Neural cell (in vitro differentiated cells): ENCODE data around the gene LIMS2. TPM values are rescaled to one million over a fixed set of nuclear protein-coding genes. Genes with fewer than 3 reads are reported as not detected.

Experiments
- H2AFZ ChIP-seq: fragments of 200-600, 300-800 bp; sonication (generic), shearing (Covaris generic); 2 replicates; pipeline ENCODE4 v1.6.0; 2014; ENCODE audit warnings: low read depth, mild to moderate bottlenecking, antibody characterized with exemption, low read length, moderate library complexity
- H3F3A ChIP-seq: fragments of 200-600 bp; shearing (Covaris generic); 2 replicates; pipeline ENCODE4 v1.6.1; 2016; ENCODE audit warnings: mild to moderate bottlenecking, moderate library complexity, mixed read lengths, antibody characterized with exemption, low read length; ENCODE audit not compliant: insufficient read depth, poor library complexity, severe bottlenecking
- H3K27ac ChIP-seq: fragments of 200-600, 300-800 bp; sonication (generic), shearing (Covaris generic); 2 replicates; pipeline ENCODE4 v1.5.1; 2014; ENCODE audit warnings: mild to moderate bottlenecking, low read length, moderate library complexity
- H3K27me3 ChIP-seq: fragments of 300-800, 200-600 bp; sonication (generic), shearing (Covaris generic); 2 replicates; pipeline ENCODE4 v1.6.0; 2014; ENCODE audit warnings: mild to moderate bottlenecking, low read depth, low read length, moderate library complexity; ENCODE audit not compliant: insufficient read depth
- H3K36me3 ChIP-seq: fragments of 300-800, 200-600 bp; sonication (generic), shearing (Covaris generic); 2 replicates; pipeline ENCODE4 v1.5.1; 2014; ENCODE audit warnings: mild to moderate bottlenecking, antibody characterized with exemption, low read length, moderate library complexity; ENCODE audit not compliant: insufficient read depth
- H3K4me2 ChIP-seq: fragments of 300-800, 200-600 bp; sonication (generic), shearing (Covaris generic); 2 replicates; pipeline ENCODE4 v1.6.0; 2014; ENCODE audit warnings: mild to moderate bottlenecking, low read length
- H3K4me3 ChIP-seq: fragments of 300-800, 200-600 bp; sonication (generic), shearing (Covaris generic); 2 replicates; pipeline ENCODE4 v1.5.1; 2014; ENCODE audit warnings: mild to moderate bottlenecking, low read length, moderate library complexity
- H3K79me2 ChIP-seq: fragments of 200-600 bp; shearing (Covaris generic); replicated peaks from 2 replicates; pipeline ENCODE4 v1.6.0; 2014; ENCODE audit warnings: mild to moderate bottlenecking, low read length, moderate library complexity; ENCODE audit not compliant: insufficient read depth
- H3K9ac ChIP-seq: fragments of 300-800, 200-600 bp; sonication (generic), shearing (Covaris generic); 2 replicates; pipeline ENCODE4 v1.6.1; 2016; ENCODE audit warnings: mild to moderate bottlenecking, low read length, mixed read lengths
- H3K9me2 ChIP-seq: fragments of 200-600 bp; shearing (Covaris generic); 2 replicates; pipeline ENCODE4 v1.6.1; 2016; ENCODE audit warnings: mild to moderate bottlenecking, low read length, mixed read lengths; ENCODE audit not compliant: insufficient read depth
- H3K9me3 ChIP-seq: fragments of 200-600, 300-800 bp; sonication (generic), shearing (Covaris generic); 2 replicates; pipeline ENCODE4 v1.6.1; 2016; ENCODE audit warnings: mild to moderate bottlenecking, mixed run types, low read length, moderate library complexity, mixed read lengths
- H4K20me1 ChIP-seq: fragments of 200-600 bp; shearing (Covaris generic); 2 replicates; pipeline ENCODE4 v1.6.1; 2016; ENCODE audit warnings: mild to moderate bottlenecking, mixed run types; ENCODE audit not compliant: insufficient read depth
- CTCF ChIP-seq: fragments of 450-650 bp; IDR thresholded peaks from 2 replicates; pipeline ENCODE4 v1.5.1; 2014; ENCODE audit warnings: antibody characterized with exemption, mild to moderate bottlenecking, moderate library complexity; ENCODE audit not compliant: poor library complexity, severe bottlenecking
- EP300 ChIP-seq: fragments of 450-650 bp; conservative IDR thresholded peaks from 2 replicates; pipeline ENCODE4 v1.6.1; 2014; ENCODE audit warnings: antibody characterized with exemption, mild to moderate bottlenecking, moderate library complexity; ENCODE audit not compliant: poor library complexity, severe bottlenecking
- EZH2 ChIP-seq: fragments of 200-600, 300-800 bp; shearing (Covaris generic), sonication (generic); IDR thresholded peaks from 2 replicates; pipeline ENCODE4 v1.6.1; 2014; ENCODE audit warnings: antibody characterized with exemption, low read length, borderline replicate concordance, mild to moderate bottlenecking; ENCODE audit not compliant: insufficient read depth, poor library complexity, severe bottlenecking
- MXI1 ChIP-seq: fragments of 450-650 bp; conservative IDR thresholded peaks from 2 replicates; pipeline ENCODE4 v1.6.1; 2014; ENCODE audit warnings: antibody characterized with exemption, mild to moderate bottlenecking; ENCODE audit not compliant: poor library complexity, severe bottlenecking
- POLR2AphosphoS5 ChIP-seq: IDR thresholded peaks from 2 replicates; pipeline ENCODE4 v1.6.1; 2012
- RAD21 ChIP-seq: fragments of 450-650 bp; conservative IDR thresholded peaks from 2 replicates; pipeline ENCODE4 v1.6.1; 2014; ENCODE audit warnings: antibody characterized with exemption, mild to moderate bottlenecking, moderate library complexity
- REST ChIP-seq: IDR thresholded peaks from 2 replicates; pipeline ENCODE4 v1.6.1; 2012; ENCODE audit warnings: borderline replicate concordance
- SMC3 ChIP-seq: fragments of 450-650 bp; conservative IDR thresholded peaks from 2 replicates; pipeline ENCODE4 v1.6.1; 2014; ENCODE audit warnings: antibody characterized with exemption, mild to moderate bottlenecking, moderate library complexity; ENCODE audit not compliant: poor library complexity
- TAF1 ChIP-seq: IDR thresholded peaks from 2 replicates; pipeline ENCODE4 v1.6.1; 2012; ENCODE audit warnings: low read depth
- polyA plus RNA-seq: library from polyadenylated mRNA; depleted of rRNA; stranded (reverse); fragments of >200 nt; gene quantifications from 2 replicates; pipeline ENCODE4 v1.2.3, GENCODE V29; 2014

The LIMS2 gene
- polyA plus RNA-seq, 1 donor from 2014 or later: not detected

- TF ChIP-seq MXI1 (no peak), SMC3 (no peak), EP300 (no peak), POLR2AphosphoS5 (no peak), EZH2 (no peak), RAD21 (no peak), TAF1 (no peak), REST (no peak), CTCF (no peak)
- Histone ChIP-seq H3K9me2 (no peaks in the 10 kb centered on the region), H4K20me1 (no peaks in the 10 kb centered on the region), H3K4me3 (no peak overlapping the region), H3K9ac (no peak overlapping the region), H2AFZ (no peak overlapping the region), H3K27ac (no peak overlapping the region), H3K36me3 (no peaks in the 10 kb centered on the region), H3K4me2 (no peak overlapping the region), H3K9me3 (no peaks in the 10 kb centered on the region), H3F3A (no peaks in the 10 kb centered on the region), H3K27me3 (no peaks in the 10 kb centered on the region), H3K79me2 (no peaks in the 10 kb centered on the region)
Measured at GRCh38 chr2:127628767-127629614, 46.3 kb downstream of the LIMS2 start.

GRCh38 chr2:127627740-127628571, 47.4 kb downstream of the LIMS2 start:
- Histone ChIP-seq H3F3A (no peaks in the 10 kb centered on the region), H3K4me3 (no peak overlapping the region), H3K36me3 (no peaks in the 10 kb centered on the region), H3K9me3 (no peaks in the 10 kb centered on the region), H3K79me2 (no peaks in the 10 kb centered on the region), H3K27ac (no peak overlapping the region), H3K9ac (no peak overlapping the region), H3K27me3 (no peaks in the 10 kb centered on the region), H2AFZ (no peak overlapping the region), H3K9me2 (no peaks in the 10 kb centered on the region), H4K20me1 (no peaks in the 10 kb centered on the region), H3K4me2 (no peak overlapping the region)
- no peak for TF ChIP-seq EP300
- TF ChIP-seq POLR2AphosphoS5: no peak
- no peak for TF ChIP-seq MXI1
- no peak for TF ChIP-seq RAD21
- TF ChIP-seq TAF1: no peak
- TF ChIP-seq REST: no peak
- no peak for TF ChIP-seq SMC3
- no peak for TF ChIP-seq CTCF
- no peak for TF ChIP-seq EZH2
